Measurements from ENCODE around the gene ROBO1.
"Not testable (repeated sequence)": the region's sequence is repeated elsewhere in the genome, so short reads cannot be mapped to it uniquely, and the experiment has no call there.

Gene ROBO1

GRCh38 chr3:79543218-79543982, 224.4 kb downstream of the ROBO1 start:
- DNase-seq, result no peak

GRCh38 chr3:79534727-79535126, 233.1 kb downstream of the ROBO1 start:
- no peak for DNase-seq

GRCh38 chr3:79531566-79532295, 236.1 kb downstream of the ROBO1 start:
- DNase-seq, result no peak

- DNase-seq, result no peak
These were observed 246.5 kb downstream of the ROBO1 start for GRCh38 chr3:79521221-79521848.

GRCh38 chr3:79517766-79518413, 249.9 kb downstream of the ROBO1 start:
- no peak for DNase-seq

- DNase-seq, result no peak
These were observed 251.0 kb downstream of the ROBO1 start for GRCh38 chr3:79516795-79517194.

GRCh38 chr3:79515072-79515471, 252.7 kb downstream of the ROBO1 start:
- DNase-seq, result no peak

- no peak for DNase-seq
These were observed 253.7 kb downstream of the ROBO1 start for GRCh38 chr3:79514069-79514468.

- DNase-seq, result no peak
These were observed 261.0 kb downstream of the ROBO1 start for GRCh38 chr3:79506751-79507150.

- not testable (repeated sequence) for DNase-seq
These were observed 265.5 kb downstream of the ROBO1 start for GRCh38 chr3:79502216-79502681.

GRCh38 chr3:79497447-79498111, 270.2 kb downstream of the ROBO1 start:
- DNase-seq, result no peak

- no peak for DNase-seq
These were observed 276.7 kb downstream of the ROBO1 start for GRCh38 chr3:79491029-79491641.

- no peak for DNase-seq
These were observed 277.4 kb downstream of the ROBO1 start for GRCh38 chr3:79490165-79491028.

- no peak for DNase-seq
These were observed 279.4 kb downstream of the ROBO1 start for GRCh38 chr3:79488407-79488806.

- DNase-seq, result no peak
These were observed 287.1 kb downstream of the ROBO1 start for GRCh38 chr3:79480746-79481145.

GRCh38 chr3:79478620-79479019, 289.2 kb downstream of the ROBO1 start:
- no peak for DNase-seq

GRCh38 chr3:79477242-79477641, 290.6 kb downstream of the ROBO1 start:
- no peak for DNase-seq

GRCh38 chr3:79473993-79474392, 293.8 kb downstream of the ROBO1 start:
- no peak for DNase-seq

- no peak for DNase-seq
These were observed 300.1 kb downstream of the ROBO1 start for GRCh38 chr3:79467721-79468120.

GRCh38 chr3:79461129-79461792, 306.5 kb downstream of the ROBO1 start:
- no peak for DNase-seq

- no peak for DNase-seq
These were observed 314.2 kb downstream of the ROBO1 start for GRCh38 chr3:79453600-79453999.
